RKO (cell line): ENCODE measurements around the gene AIMP2.
"Not testable (repeated sequence)": the region's sequence is repeated elsewhere in the genome, so short reads cannot be mapped to it uniquely, and the experiment has no call there.

Source experiments
- DNase-seq: peaks from one replicate; pipeline ENCODE4 v3.0.0-alpha.2; 2016; ENCODE audit warnings: low spot score

The AIMP2 gene

GRCh38 chr7:6026011-6026819 is 17.1 kb downstream of the AIMP2 start:
- peak; percentile 78 for DNase-seq

GRCh38 chr7:6026820-6027311 is 17.8 kb downstream of the AIMP2 start:
- DNase-seq = no peak

- DNase-seq = no peak
These were observed 18.8 kb downstream of the AIMP2 start for GRCh38 chr7:6027806-6028365.

GRCh38 chr7:6028563-6028962 is 19.5 kb downstream of the AIMP2 start:
- no peak for DNase-seq

GRCh38 chr7:6030988-6031387 is 21.9 kb downstream of the AIMP2 start, which contains the start of gene ANKRD61:
Gene ANKRD61, plus strand, starts transcription at chr7:6031376. Its CDS starts 0 bp downstream, at chr7:6031376.
- no peak for DNase-seq

- no peak for DNase-seq
These were observed 22.5 kb downstream of the AIMP2 start for GRCh38 chr7:6031567-6031966.

- DNase-seq = no peak
These were observed 23.1 kb downstream of the AIMP2 start for GRCh38 chr7:6032167-6032566.

- no peak for DNase-seq
These were observed 23.6 kb downstream of the AIMP2 start for GRCh38 chr7:6032641-6033040.

GRCh38 chr7:6035165-6035564 is 26.1 kb downstream of the AIMP2 start:
- DNase-seq = no peak

- DNase-seq = no peak
These were observed 26.6 kb downstream of the AIMP2 start for GRCh38 chr7:6035686-6036085.

GRCh38 chr7:6049780-6050179 is 40.7 kb downstream of the AIMP2 start:
- no peak for DNase-seq

- DNase-seq = not testable (repeated sequence)
These were observed 42.1 kb downstream of the AIMP2 start for GRCh38 chr7:6051185-6051584.

- DNase-seq = no peak
These were observed 47.5 kb downstream of the AIMP2 start for GRCh38 chr7:6056616-6057015.

GRCh38 chr7:6057316-6058129 is 48.5 kb downstream of the AIMP2 start:
- DNase-seq = no peak

GRCh38 chr7:6059941-6060340 is 50.9 kb downstream of the AIMP2 start:
- DNase-seq = not testable (repeated sequence)

- no peak for DNase-seq
These were observed 62.3 kb downstream of the AIMP2 start for GRCh38 chr7:6071406-6071805.
